SJSA1 (cell line): ENCODE results near the gene CCDC71L. TPM values are rescaled to one million over a fixed set of nuclear protein-coding genes. Genes with fewer than 3 reads are reported as not detected.

Experiments
- DNase-seq, 2 experiments: peaks; one replicate each; pipeline ENCODE4 v3.0.0-alpha.2; 2015 to 2020; ENCODE audit warnings: low spot score in 2 of 2, low read depth in 1 of 2
- H3K27ac ChIP-seq: fragments of 250-450 bp; sonication (Bioruptor Pico); 2 replicates; pipeline ENCODE4 v1.5.1; 2020; ENCODE audit warnings: mild to moderate bottlenecking, moderate library complexity
- H3K27me3 ChIP-seq: fragments of 250-450 bp; sonication (Bioruptor Pico); replicated peaks from 2 replicates; pipeline ENCODE4 v1.5.1; 2020; ENCODE audit warnings: mild to moderate bottlenecking, moderate library complexity
- H3K36me3 ChIP-seq: fragments of 250-450 bp; sonication (Bioruptor Pico); 2 replicates; pipeline ENCODE4 v1.5.1; 2020; ENCODE audit warnings: mild to moderate bottlenecking
- H3K4me1 ChIP-seq: fragments of 250-450 bp; sonication (Bioruptor Pico); replicated peaks from 2 replicates; pipeline ENCODE4 v1.6.1; 2021; ENCODE audit warnings: mild to moderate bottlenecking
- H3K4me3 ChIP-seq: fragments of 250-450 bp; sonication (Bioruptor Pico); 2 replicates; pipeline ENCODE4 v1.5.1; 2020; ENCODE audit warnings: mild to moderate bottlenecking
- H3K9me3 ChIP-seq: fragments of 250-450 bp; sonication (Bioruptor Pico); replicated peaks from 2 replicates; pipeline ENCODE4 v1.5.1; 2020; ENCODE audit warnings: mild to moderate bottlenecking
- total RNA-seq: library from RNA; depleted of rRNA; stranded (reverse); fragments of >200 nt; shearing (Covaris generic); gene quantifications from 2 replicates; pipeline ENCODE4 v1.2.3, GENCODE V29; 2014; rRNA removed

CCDC71L gene
- total RNA-seq, 1 experiment from 2014 or later: 38.7 TPM

- Histone ChIP-seq H3K27me3 (no peaks in the 10 kb centered on the region), H3K36me3 (peaks cover 14% of the 10 kb centered on the region; the same call in 1 of the 2 replicates), H3K4me3 (no peak overlapping the region), H3K9me3 (no peaks in the 10 kb centered on the region), H3K27ac (no peak overlapping the region), H3K4me1 (peaks cover 81% of the 10 kb centered on the region)
- DNase-seq: no peak
Measured at GRCh38 chr7:106613848-106614560, 47.0 kb downstream of the CCDC71L start.

DNA sequence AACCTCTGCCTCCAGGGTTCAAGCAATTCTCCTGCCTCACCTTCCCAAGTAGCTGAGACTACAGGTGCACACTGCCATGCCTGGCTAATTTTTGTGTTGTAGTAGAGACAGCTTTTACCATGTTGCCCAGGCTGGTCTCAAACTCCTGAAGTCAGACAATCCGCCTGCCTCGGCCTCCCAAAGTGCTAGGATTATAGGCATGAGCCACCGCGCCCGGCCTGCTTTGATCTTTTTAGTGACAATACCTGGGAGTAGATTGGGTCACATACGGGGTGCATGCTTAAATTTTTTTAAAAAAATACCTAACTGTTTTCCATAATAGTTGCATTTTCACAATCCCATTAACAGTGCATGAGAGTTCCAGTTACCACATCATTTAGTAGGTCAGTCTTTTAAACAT lies 47.7 kb downstream of the CCDC71L start:
- Histone ChIP-seq H3K27ac (no peak overlapping the region), H3K4me3 (no peak overlapping the region), H3K27me3 (no peaks in the 10 kb centered on the region), H3K36me3 (peaks cover 14% of the 10 kb centered on the region; the same call in 1 of the 2 replicates), H3K9me3 (no peaks in the 10 kb centered on the region), H3K4me1 (peaks cover 81% of the 10 kb centered on the region)
- no peak for DNase-seq

- DNase-seq: no peak
- peaks cover 77% of the 10 kb centered on the region for H3K4me1 ChIP-seq
- no peak overlapping the region for H3K4me3 ChIP-seq
- peaks cover 18% of the 10 kb centered on the region; the same call in 1 of the 2 replicates for H3K36me3 ChIP-seq
- H3K27me3 ChIP-seq: no peaks in the 10 kb centered on the region
- peak overlapping the region; percentile 89 for H3K27ac ChIP-seq
- H3K9me3 ChIP-seq: no peaks in the 10 kb centered on the region
Measured at GRCh38 chr7:106612432-106612831, 48.5 kb downstream of the CCDC71L start.

- peak overlapping the region; percentile 89 for H3K27ac ChIP-seq
- no peaks in the 10 kb centered on the region for H3K27me3 ChIP-seq
- H3K9me3 ChIP-seq: no peaks in the 10 kb centered on the region
- no peak for DNase-seq
- peaks cover 23% of the 10 kb centered on the region; the same call in 1 of the 2 replicates for H3K36me3 ChIP-seq
- H3K4me1 ChIP-seq: peaks cover 77% of the 10 kb centered on the region
- no peak overlapping the region for H3K4me3 ChIP-seq
Measured at GRCh38 chr7:106611911-106612310, 49.0 kb downstream of the CCDC71L start.

- Histone ChIP-seq H3K27ac (peak overlapping the region; percentile 89), H3K4me1 (peaks cover 73% of the 10 kb centered on the region), H3K27me3 (no peaks in the 10 kb centered on the region), H3K4me3 (no peak overlapping the region), H3K36me3 (peaks cover 23% of the 10 kb centered on the region; the same call in 1 of the 2 replicates), H3K9me3 (no peaks in the 10 kb centered on the region; the same call in 1 of the 2 replicates)
- no peak for DNase-seq
Measured at GRCh38 chr7:106610996-106611886, 49.7 kb downstream of the CCDC71L start.

- Histone ChIP-seq H3K9me3 (no peaks in the 10 kb centered on the region; the same call in 1 of the 2 replicates), H3K27ac (peak overlapping the region; percentile 89), H3K27me3 (no peaks in the 10 kb centered on the region), H3K4me1 (peaks cover 54% of the 10 kb centered on the region), H3K4me3 (no peak overlapping the region), H3K36me3 (peaks cover 19% of the 10 kb centered on the region; the same call in 1 of the 2 replicates)
- peak; percentile 74 to 87 for DNase-seq
Measured at GRCh38 chr7:106609416-106609815, 51.5 kb downstream of the CCDC71L start.

GRCh38 chr7:106608661-106609060 lies 52.3 kb downstream of the CCDC71L start:
- no peak overlapping the region for H3K4me3 ChIP-seq
- peak overlapping the region; percentile 89 for H3K27ac ChIP-seq
- peaks cover 21% of the 10 kb centered on the region; the same call in 1 of the 2 replicates for H3K36me3 ChIP-seq

More at GRCh38 chr7:106608661-106609060, 52.3 kb downstream of the CCDC71L start:
- peaks cover 48% of the 10 kb centered on the region for H3K4me1 ChIP-seq
- H3K9me3 ChIP-seq: no peaks in the 10 kb centered on the region; the same call in 1 of the 2 replicates
- H3K27me3 ChIP-seq: no peaks in the 10 kb centered on the region
- no peak for DNase-seq

Other genes with a start within 250 kb of the CCDC71L start
- 0.84 and 1.2 TPM in 2 replicates for gene PIK3CG, start 204.1 kb upstream of the CCDC71L start, total RNA-seq